HG03196 (cell line): ENCODE results near the gene SF3B1.
"Not testable (repeated sequence)": the region's sequence is repeated elsewhere in the genome, so short reads cannot be mapped to it uniquely, and the experiment has no call there.

ENCODE experiments used
- ATAC-seq: cut with Tn5 transposase; IDR thresholded peaks from one replicate; pipeline ENCODE4 v1.9.1; 2021; ENCODE audit not compliant: unreplicated experiment

Gene SF3B1

DNA sequence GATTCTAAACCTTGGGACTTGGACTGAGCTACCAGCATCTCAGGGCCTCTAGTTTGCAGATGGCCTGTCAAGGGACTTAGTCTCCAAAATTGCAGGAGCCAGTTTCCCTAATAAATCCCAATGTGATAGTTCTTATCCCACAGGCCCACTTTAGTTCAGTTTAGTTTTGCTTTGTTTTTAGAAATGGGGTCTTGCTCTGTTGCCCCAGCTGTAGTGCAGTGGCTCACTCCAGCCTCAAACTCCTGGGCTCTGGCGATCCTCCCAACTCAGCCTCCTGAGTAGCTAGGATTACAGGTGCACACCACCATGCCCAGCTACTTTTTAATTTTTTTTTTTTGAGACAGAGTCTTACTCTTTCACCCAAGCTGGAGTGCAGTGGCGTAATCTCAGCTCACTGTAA, 2.6 kb upstream of the SF3B1 start:
- ATAC-seq = no peak

DNA sequence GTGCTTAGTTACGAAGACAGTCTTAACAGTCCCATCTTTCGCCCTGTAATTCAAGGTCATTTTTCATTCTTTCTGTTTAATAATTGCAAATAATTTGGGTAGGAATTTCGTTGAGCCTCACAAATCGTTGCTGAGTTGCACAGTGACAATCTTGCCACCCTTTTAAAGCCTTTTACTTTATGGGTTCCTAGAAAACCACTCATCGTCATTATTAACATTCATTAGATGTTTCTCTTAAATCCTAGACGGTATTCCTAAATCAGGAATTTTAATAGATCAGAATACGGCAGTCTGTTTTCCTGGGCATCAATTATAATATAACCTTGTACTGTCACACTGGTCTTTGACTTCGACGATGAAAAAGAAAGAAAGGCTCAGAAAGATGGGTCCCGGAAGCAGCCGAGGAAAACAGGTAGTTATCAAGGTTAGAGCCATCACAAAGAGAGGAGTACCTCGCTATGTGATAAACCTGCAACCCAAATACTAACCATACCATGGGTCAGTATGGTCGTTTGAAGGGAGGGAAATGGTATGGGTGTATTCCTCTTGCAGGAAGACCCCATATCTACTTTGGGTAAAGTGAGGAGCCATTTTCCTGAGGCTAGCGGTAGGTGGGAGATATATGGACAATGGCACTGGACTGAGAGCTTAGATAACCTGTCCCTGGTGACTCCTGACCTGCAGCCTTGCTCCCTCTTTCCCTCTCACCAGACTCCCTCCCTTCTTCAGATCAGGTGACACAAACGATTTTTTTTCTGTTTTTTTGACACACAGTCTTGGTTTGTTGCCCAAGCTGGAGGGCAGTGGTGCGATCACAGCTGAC, 981 bp upstream of the SF3B1 start:
- peak; percentile 6 for ATAC-seq

DNA sequence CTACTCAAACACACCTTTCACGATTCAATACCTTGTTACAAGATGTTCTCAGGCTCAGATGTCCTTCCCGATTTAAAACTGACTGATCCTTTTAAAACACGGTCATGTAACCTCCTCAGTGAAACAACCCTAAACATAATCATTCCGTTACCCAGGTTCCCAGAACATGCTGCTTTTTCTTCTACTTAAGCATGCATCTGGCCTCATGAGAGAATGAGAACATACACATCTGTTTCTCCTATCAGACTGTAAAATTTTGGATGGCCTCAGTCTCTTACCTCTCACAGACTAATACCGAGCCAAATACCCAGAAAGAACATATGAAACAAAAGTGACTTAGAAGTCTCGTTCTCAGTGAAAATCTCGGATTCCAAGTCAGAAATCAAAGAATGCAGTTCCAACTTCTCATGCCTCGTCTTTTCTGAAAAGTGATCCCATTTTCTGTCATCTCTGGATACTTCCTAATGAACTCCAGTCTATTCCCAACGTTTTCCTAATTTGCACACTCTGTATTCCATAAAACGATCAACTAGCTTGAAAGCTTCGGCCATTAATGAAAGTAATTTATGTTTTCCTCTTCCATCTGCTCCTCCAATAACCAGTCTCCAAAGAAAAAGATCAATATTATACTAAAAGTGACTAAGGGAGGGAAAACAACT, 919 bp downstream of the SF3B1 start:
- no peak for ATAC-seq

DNA sequence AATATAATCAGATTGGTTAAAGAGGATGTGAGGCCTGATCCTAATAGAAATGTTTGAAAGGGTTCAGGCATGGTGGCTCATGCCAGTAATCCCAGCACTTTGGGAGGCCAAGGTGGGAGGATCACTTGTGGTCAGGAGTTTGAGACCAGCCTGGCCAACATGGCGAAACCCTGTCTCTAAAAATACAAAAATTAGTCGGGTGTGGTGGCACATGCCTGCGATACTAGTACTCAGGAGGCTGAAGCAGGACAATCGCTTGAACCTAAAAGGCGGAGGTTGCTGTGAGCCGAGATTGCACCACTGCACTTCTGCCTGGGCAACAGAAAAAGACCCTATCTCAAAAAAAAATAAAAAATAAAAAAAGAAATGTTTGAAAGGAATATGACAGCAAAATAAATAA, 2.3 kb downstream of the SF3B1 start:
- ATAC-seq = not testable (repeated sequence)

DNA sequence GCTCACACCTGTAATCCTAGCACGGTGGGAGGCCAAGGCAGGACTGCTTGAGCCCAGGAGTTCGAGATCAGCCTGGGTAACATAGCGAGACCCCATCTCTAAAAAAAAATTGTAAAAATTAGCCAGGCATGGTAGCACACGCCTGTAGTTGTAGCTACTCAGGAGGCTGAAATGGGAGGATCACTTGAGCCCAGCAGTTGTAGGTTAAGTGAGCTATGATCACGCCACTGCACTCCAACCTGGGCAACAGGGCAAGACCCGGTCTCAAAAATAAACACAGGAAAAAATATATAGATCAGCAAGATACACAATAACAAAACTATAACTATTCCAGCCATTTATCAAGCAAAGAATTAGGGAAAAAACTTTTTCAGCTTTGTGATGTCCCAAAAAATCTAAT, 3.0 kb downstream of the SF3B1 start:
- ATAC-seq = no peak

DNA sequence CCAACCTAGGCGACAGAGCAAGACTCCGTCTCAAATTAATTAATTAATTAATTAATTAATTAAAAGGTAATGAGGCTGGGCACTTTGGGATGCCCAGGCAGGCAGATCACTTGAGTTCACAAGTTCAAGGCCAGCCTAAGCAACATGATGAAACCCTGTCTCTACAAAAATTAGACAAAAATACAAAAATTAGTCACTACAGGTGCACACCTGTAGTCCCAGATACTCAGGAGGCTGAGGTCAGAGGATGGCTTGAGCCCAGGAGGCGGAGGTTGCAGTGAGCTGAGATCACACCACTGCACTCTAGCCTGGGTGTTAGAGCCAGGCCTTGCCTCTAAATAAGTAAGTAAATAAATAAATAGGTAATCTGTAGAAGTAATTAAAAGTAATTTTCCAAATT, 6.8 kb downstream of the SF3B1 start:
- ATAC-seq = no peak

DNA sequence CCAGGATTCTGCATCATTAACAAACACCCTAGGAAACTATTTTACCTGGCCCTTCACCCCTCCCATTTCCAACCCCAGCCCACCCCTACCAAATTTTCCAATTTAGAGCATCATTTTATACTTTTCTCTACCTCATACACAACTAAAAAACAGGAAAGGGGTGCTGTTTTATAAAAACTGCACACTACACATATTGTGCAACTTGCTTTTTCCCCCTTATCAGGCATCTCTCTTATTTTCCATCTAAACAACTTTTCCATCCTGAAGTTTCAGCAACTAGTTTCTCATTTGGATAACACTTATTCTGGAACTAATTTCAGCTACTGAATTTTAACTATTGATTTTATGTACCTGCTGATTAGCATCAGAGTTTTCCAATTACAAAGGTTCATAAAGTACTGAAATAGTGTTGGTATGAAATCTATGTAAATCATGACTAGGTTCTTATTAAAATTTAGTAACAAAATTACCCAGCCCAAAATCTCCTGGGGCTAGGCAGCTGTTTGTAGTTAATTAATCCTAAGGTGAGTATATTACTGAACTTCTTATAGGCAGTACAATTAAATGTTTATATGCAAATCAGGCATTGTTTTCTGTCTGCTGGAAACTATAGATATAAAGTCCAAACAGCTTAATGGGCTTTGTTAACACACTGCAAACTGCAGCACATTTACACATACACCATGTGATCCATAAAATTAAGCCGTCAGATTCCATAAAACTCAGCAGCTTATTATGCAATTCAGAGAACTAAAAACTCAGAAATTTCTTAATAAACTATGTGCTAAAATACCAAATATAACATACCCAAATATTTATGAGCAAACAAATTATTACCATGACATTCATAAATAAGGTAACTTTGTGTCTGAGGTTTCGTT, 7.9 kb downstream of the SF3B1 start:
- no peak for ATAC-seq

DNA sequence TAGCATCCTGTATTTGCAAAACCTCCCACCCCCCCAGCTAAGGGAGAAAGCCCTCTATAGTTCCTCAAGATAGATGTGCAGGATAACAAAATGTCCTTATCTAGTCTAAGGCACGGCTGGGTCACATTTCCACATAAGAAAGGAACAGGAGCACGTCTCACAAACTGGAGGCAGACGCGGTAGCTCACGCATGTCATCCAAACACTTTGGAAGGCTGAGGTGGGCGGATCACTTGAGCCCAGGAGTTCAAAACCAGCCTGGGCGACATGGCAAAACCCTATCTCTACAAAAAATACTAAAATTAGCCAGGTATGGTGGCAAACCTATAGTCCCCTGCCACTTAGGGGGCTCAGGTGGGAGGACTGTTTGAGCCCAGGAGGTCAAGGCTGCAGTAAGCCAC, 9.3 kb downstream of the SF3B1 start:
- no peak for ATAC-seq

DNA sequence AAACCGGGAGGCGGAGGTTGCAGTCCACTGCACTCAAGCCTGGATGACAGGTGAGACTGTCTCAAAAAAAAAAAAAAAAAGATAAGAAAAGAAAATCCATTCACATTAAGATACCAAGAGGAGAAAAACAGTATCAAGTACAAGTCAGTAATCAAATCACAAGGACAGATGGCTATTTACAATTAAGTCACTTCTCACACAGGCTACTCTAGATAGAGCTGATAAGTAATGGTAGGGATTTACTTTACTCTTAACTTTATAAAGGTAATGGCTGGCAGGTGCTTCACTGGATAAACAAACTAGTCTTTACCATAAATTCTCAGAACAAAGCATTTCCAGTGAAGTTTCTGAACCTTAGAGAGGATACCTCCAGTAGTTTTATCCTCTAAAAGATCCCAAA, 11.5 kb downstream of the SF3B1 start:
- ATAC-seq = no peak

DNA sequence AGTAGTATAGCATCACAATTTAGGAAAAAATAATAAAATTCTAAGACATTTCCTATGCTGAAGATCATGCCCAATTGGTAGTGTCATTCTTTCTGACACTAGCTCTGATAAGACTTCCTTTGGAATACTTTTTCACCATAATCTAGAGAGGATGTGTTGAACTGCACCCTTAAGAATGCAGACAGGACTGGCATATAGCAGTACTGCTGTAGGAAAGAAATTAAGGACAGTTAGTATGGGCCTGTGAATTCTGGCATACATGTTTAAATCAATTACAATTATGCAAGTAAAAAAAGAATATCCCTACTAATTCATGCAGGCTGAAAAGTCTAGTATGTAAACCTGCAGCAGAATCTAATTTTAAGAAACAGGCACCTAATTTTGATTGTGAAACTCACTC, 15.4 kb downstream of the SF3B1 start:
- ATAC-seq = no peak

DNA sequence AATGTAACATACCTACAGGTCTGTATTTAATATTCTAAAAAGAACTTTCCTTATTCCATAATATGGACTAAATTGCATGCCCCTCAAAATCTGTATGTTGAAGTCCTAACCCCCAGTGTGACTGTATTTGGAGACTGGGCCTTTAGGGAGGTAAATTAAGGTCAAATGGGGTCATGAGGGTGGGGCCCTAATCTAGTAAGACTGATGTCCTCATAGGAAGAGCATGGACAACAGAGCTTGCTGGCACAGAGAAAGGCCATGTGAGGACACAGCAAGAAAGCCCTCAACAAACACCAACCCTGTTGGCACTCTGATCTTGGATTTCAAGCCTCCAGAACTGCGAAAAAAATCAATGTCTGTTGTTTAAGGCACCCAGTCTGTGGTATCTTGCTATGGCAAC, 18.6 kb downstream of the SF3B1 start:
- no peak for ATAC-seq

DNA sequence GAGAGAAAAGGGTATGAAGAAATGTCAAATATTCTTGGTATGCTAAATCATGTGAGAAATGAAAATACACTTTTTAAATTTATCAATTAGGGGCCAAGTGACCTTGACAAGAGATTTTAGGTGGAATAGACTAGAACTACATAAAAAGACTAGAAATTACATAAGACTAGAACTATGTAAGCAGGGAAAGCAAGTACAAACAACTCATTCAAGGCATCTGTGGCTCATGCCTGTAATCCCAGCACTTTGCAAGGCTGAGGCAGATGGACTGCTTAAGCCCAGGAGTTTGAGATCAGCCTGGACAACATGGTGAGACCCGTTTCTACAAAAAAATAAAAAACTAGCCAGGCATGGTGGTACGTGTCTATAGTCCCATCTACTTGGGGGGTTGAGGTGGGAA, 20.3 kb downstream of the SF3B1 start:
- no peak for ATAC-seq

DNA sequence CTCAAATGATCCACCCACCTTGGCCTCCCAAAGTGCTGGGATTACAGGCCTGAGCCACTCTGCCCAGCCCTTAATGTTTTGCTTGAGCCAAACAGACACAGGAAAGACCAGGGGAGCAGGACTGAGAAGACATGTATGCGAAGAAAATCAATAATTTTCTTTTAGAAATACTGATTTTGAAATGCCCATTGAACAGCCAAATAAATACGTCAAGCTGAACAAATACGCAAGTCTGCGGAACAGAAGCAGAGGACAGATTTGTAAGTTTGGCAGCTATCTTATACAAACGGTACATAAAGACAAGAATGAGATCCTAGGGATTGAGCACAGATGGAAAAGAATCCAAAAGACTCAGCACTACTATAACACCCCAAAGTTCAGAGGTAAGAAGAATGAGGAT, 20.8 kb downstream of the SF3B1 start:
- ATAC-seq = no peak

DNA sequence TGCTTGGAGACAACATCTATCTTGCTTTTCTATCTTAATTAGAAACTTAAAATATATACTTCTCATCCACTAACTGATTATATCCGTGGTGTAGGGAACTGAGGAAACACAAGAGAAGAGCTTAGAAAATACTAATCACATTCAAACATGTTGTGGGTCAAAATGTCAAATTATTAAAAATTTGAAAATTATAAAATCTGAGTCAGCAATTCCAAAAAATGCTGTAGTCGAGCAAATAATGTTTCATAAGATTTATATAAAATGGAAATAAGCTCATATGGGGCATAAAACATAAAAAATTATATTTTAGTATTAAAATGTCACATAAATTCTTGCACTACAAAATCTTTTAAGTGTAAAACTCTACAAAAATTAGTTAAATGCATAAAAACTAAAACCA, 29.2 kb downstream of the SF3B1 start:
- ATAC-seq = no peak

DNA sequence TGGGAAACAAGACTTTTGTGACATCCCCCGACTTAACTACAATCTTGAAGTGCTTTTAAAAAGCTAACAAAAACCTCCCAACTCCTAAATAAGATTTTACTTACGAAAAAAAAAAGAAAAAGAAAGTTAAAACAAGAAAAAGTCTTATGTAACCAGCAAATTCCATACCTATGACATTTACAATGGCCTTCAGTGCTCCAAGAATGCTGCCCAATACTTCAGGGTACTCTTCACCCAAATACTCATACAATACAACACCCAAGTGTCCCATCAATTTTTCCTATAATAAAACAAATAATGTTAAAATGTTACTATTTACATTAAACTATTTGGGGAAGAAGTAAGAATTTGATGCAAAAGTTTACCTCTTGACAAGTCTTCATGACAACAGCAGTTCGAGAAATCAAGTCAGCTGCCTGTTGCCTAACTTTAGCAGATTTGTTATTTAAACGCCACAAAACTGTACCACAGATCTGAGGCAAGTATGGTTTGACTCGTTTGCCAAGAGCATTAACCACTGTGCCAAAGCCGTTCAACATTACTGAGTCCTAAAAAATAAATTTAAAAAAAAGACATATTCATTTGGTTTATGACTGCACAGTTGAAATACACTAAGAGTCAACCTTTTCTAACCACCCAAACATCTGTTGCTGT, 34.8 kb downstream of the SF3B1 start:
- ATAC-seq = no peak

DNA sequence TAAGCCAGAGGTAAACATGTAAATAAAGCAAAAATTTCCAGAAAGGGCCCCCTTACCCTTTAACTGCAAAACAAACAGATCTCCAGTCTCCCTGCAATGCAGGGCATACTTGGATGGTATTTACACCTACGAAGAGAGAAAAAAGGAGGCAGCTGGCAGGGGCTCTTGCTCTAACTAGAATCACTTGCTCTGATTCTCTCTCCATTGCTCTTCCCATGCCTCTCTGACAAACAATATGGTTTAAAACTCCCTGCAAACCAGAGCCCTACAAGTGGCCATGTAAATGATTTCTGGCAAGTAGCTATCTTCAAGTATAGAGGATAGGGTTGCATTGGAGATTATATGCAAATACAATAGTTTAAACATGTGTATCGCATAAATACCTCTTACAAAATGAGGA, 35.9 kb downstream of the SF3B1 start:
- ATAC-seq = no peak

DNA sequence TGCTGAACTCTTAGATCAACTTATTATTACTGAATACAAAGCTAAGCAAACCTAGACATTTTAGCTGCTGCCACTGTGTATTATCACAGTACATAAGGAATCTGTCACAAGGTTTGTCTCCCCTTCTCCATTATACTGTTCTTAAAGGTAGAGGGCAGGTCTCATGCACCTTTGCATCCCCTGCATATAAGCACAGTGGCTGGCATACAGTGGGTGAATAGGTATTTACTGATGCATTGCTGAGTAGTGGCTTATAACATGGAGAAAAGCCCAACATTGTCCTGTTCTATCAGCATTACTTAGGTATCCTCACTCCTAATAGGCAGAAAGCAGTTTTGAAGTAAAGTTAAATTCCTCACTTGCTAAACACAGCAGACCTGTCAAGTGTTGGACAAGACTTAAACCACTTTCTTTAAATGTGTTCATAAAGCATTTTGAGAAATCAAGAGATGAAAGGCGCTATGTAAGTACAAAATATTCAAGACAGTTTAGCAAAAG, 43.6 kb downstream of the SF3B1 start:
- no peak for ATAC-seq

DNA sequence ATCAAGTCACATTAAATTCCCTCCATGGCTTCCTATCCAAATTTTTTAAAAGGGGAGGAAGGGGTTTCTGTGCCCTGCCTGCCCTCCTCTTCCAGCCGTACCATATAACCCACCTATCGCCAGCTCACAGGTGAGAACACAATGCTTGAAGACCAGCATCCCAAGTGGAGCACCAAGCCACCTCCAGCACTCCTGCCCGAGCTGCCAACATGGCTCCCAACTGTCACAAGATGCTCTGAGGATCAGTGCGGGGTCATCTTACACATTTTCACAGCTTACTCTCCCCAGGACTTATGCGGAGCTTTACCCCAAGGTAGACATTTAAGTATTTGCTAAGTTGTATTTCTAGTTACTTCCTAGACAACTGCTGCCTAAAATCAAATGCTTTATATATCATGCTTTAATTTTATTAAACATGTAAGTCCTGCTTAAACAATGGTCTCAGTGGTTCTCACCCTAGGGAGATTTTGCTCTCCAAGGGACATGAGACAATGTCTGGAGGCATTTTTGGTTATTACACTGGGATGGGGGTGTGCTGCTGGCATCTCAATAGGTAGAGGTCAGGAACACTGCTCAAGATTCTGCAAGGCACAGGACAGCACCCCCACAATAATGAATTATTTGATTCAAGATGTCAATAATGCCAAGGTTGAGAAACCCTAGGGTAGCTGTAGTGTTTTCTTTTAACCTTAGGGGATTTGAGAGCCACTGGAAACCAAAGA, 45.8 kb downstream of the SF3B1 start:
- ATAC-seq = no peak

DNA sequence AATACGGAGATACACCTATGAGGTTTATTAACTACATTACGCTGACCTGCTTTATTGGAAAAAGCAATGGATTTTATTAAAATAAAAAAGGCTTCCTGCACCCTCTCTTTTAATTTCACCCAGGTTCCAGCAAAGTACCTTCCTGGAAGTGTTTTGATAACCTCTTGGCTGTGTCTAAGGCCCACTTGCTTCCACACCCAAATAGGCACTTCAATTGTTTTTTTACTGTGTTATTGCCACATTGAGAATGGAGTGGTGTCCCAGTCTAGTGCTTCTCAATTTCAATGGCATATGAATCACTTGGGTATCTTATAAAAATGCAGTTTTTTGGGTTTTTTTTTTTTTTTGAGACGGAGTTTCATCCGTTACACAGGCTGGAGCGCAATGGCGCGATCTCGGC, 47.6 kb downstream of the SF3B1 start:
- no peak for ATAC-seq

DNA sequence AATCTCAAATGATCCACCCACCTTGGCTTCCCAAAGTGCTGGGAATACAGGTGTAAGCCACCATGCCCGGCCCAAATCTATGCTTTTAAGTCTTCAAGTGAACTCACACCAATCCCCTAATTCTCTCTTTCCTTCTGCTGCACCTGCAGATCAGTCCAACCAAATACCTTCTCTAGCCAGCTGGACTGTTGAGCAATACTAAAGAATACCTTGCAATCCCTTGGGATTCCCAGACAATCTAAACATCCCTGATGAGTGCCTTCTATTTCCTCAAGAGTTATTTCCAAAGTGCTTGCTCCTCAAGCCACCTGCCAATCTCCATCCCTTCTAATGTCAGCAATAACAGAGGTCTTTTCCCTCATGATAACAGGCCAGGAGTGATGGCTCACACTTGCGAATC, 48.6 kb downstream of the SF3B1 start:
- ATAC-seq = no peak
